Measurements from ENCODE around the gene AUTS2. TPM values are rescaled to one million over a fixed set of nuclear protein-coding genes. Genes with fewer than 3 reads are reported as not detected.

The AUTS2 gene
- total and polyA plus RNA-seq, 2 donors (not counting 1 experiment from before 2014, with no cell fraction given): 0.60 to 9.1 TPM

- Histone ChIP-seq H3K36me3 (ENCODE audit: control insufficient read depth, insufficient read depth, low read length) (no peaks in the 10 kb centered on the region), H3K27me3 (ENCODE audit: control insufficient read depth, insufficient read depth, low read length) (no peaks in the 10 kb centered on the region), H2AFZ (ENCODE audit: low read length) (no peak overlapping the region), H3K79me2 (ENCODE audit: control insufficient read depth, insufficient read depth, low read length) (no peaks in the 10 kb centered on the region), H3K9me3 (ENCODE audit: control insufficient read depth, insufficient read depth, low read depth, low read length) (no peaks in the 10 kb centered on the region), H3K27ac (ENCODE audit: insufficient read depth, low read length) (no peak overlapping the region), H3K4me3 (replicated peaks in 1 of 4; ENCODE audit: control extremely low read depth in 1 of 4, insufficient read depth in 1 of 4, low read depth in 3 of 4, low read length in 4 of 4) (no peak overlapping the region), H4K20me1 (ENCODE audit: control insufficient read depth, extremely low read depth, insufficient read depth, low read length) (no peaks in the 10 kb centered on the region), H3K4me2 (ENCODE audit: extremely low read depth, insufficient read depth, low read length) (no peak overlapping the region), H3K9ac (ENCODE audit: insufficient read depth, low read length) (no peak overlapping the region), H3K4me1 (ENCODE audit: control insufficient read depth, extremely low read depth, insufficient read depth, low read length) (no peaks in the 10 kb centered on the region)
- DNase-seq (ENCODE audit: low read depth in 2 of 2): no peak
- TF ChIP-seq EZH2 (IDR thresholded peaks at IDR 0.05; ENCODE audit: low read length, missing control alignments): no peak
- TF ChIP-seq CTCF (conservative IDR thresholded peaks at IDR 0.05 in 1 of 2, IDR thresholded peaks at IDR 0.05 in 1 of 2; ENCODE audit: low read depth in 1 of 2, low read length in 2 of 2): no peak
Measured at GRCh38 chr7:69847921-69848612, 249.8 kb downstream of the AUTS2 start.

GRCh38 chr7:69849268-69849667, 251.0 kb downstream of the AUTS2 start:
- Histone ChIP-seq H3K27ac (ENCODE audit: insufficient read depth, low read length) (no peak overlapping the region), H3K79me2 (ENCODE audit: control insufficient read depth, insufficient read depth, low read length) (no peaks in the 10 kb centered on the region), H2AFZ (ENCODE audit: low read length) (no peak overlapping the region), H3K4me3 (replicated peaks in 1 of 4; ENCODE audit: control extremely low read depth in 1 of 4, insufficient read depth in 1 of 4, low read depth in 3 of 4, low read length in 4 of 4) (no peak overlapping the region), H3K27me3 (ENCODE audit: control insufficient read depth, insufficient read depth, low read length) (no peaks in the 10 kb centered on the region), H3K4me2 (ENCODE audit: extremely low read depth, insufficient read depth, low read length) (no peak overlapping the region), H3K9ac (ENCODE audit: insufficient read depth, low read length) (no peak overlapping the region), H3K36me3 (ENCODE audit: control insufficient read depth, insufficient read depth, low read length) (no peaks in the 10 kb centered on the region), H3K9me3 (ENCODE audit: control insufficient read depth, insufficient read depth, low read depth, low read length) (no peaks in the 10 kb centered on the region), H4K20me1 (ENCODE audit: control insufficient read depth, extremely low read depth, insufficient read depth, low read length) (no peaks in the 10 kb centered on the region), H3K4me1 (ENCODE audit: control insufficient read depth, extremely low read depth, insufficient read depth, low read length) (no peaks in the 10 kb centered on the region)
- TF ChIP-seq CTCF (conservative IDR thresholded peaks at IDR 0.05 in 1 of 2, IDR thresholded peaks at IDR 0.05 in 1 of 2; ENCODE audit: low read depth in 1 of 2, low read length in 2 of 2): no peak
- no peak for TF ChIP-seq EZH2 (IDR thresholded peaks at IDR 0.05; ENCODE audit: low read length, missing control alignments)
- no peak for DNase-seq (ENCODE audit: low read depth in 2 of 2)

GRCh38 chr7:69857014-69857413, 258.7 kb downstream of the AUTS2 start:
- Histone ChIP-seq H3K27ac (ENCODE audit: insufficient read depth, low read length) (no peak overlapping the region), H3K9me3 (ENCODE audit: control insufficient read depth, insufficient read depth, low read depth, low read length) (no peaks in the 10 kb centered on the region), H3K79me2 (ENCODE audit: control insufficient read depth, insufficient read depth, low read length) (no peaks in the 10 kb centered on the region), H2AFZ (ENCODE audit: low read length) (no peak overlapping the region), H3K9ac (ENCODE audit: insufficient read depth, low read length) (no peak overlapping the region), H3K4me3 (replicated peaks in 1 of 4; ENCODE audit: control extremely low read depth in 1 of 4, insufficient read depth in 1 of 4, low read depth in 3 of 4, low read length in 4 of 4) (no peak overlapping the region), H3K27me3 (ENCODE audit: control insufficient read depth, insufficient read depth, low read length) (no peaks in the 10 kb centered on the region), H3K4me1 (ENCODE audit: control insufficient read depth, extremely low read depth, insufficient read depth, low read length) (no peaks in the 10 kb centered on the region), H3K36me3 (ENCODE audit: control insufficient read depth, insufficient read depth, low read length) (no peaks in the 10 kb centered on the region), H4K20me1 (ENCODE audit: control insufficient read depth, extremely low read depth, insufficient read depth, low read length) (no peaks in the 10 kb centered on the region), H3K4me2 (ENCODE audit: extremely low read depth, insufficient read depth, low read length) (no peak overlapping the region)
- TF ChIP-seq EZH2 (IDR thresholded peaks at IDR 0.05; ENCODE audit: low read length, missing control alignments): no peak
- no peak for TF ChIP-seq CTCF (conservative IDR thresholded peaks at IDR 0.05 in 1 of 2, IDR thresholded peaks at IDR 0.05 in 1 of 2; ENCODE audit: low read depth in 1 of 2, low read length in 2 of 2)
- no peak for DNase-seq (ENCODE audit: low read depth in 2 of 2)
